Mucosa of descending colon (tissue), 3 donors: ENCODE measurements around the gene TSSK2. TPM values are rescaled to one million over a fixed set of nuclear protein-coding genes. Genes with fewer than 3 reads are reported as not detected.
A peak's percentile ranks its signal among the peaks of the same experiment; 100 is the strongest.

Experiments used
- ATAC-seq: fragments of 200-7000 bp; cut with Tn5 transposase; one replicate; pipeline ENCODE4 v1.9.1; 2020; ENCODE audit warnings: mild to moderate bottlenecking, moderate library complexity
- DNase-seq, 3 donors: peaks; one replicate each; pipeline ENCODE4 v3.0.0-alpha.2; 2020
- H3K36me3 ChIP-seq: fragments of 200-600 bp; one replicate; pipeline ENCODE4 v1.8.0; 2021; ENCODE audit warnings: low read depth, mild to moderate bottlenecking
- H3K4me1 ChIP-seq: fragments of 200-600 bp; one replicate; pipeline ENCODE4 v1.8.0; 2021; ENCODE audit warnings: low read depth, mild to moderate bottlenecking
- H3K4me3 ChIP-seq: fragments of 200-600 bp; one replicate; pipeline ENCODE4 v1.8.0; 2021; ENCODE audit warnings: mild to moderate bottlenecking
- H3K9me3 ChIP-seq: fragments of 200-600 bp; one replicate; pipeline ENCODE4 v1.8.0; 2021; ENCODE audit warnings: mild to moderate bottlenecking
- CTCF ChIP-seq: fragments of 200-600 bp; IDR thresholded peaks from one replicate; pipeline ENCODE4 v1.8.0; 2022; ENCODE audit warnings: antibody characterized with exemption, mild to moderate bottlenecking
- intact Hi-C, 2 donors: fragments of 100-400 bp; cut with DNase I in 1 of 2; cut with micrococcal nuclease in 1 of 2; formaldehyde crosslinking; loops; one replicate each; pipeline versions ENCODE4 v1.11.0 to v1.11.1; 2022; cut with DNase I, micrococcal nuclease
- total RNA-seq, 3 donors: library from RNA; stranded (reverse); fragmentation: NEBNext Ultra II Directional in 2 of 3; extraction: Animal tissue kit (Norgen Biotek cat#: 25700) in 2 of 3; gene quantifications; one replicate each; pipeline versions ENCODE4 v1.2.1 to v1.2.4, GENCODE V29; 2021 to 2023
- donor health status: DM: no; HTN: no; CAD: no; lungs with moderate emphysema.
- donor health status: DM: no; HTN: no; CAD: no.
- donor health status: DM: no; HTN: yes; CAD: no.

TSSK2 gene
- total RNA-seq, 3 donors from 2014 or later = not detected

- Histone ChIP-seq H3K4me1 (peaks cover 8% of the 10 kb centered on the region), H3K9me3 (no peaks in the 10 kb centered on the region), H3K4me3 (no peak overlapping the region), H3K36me3 (no peaks in the 10 kb centered on the region)
- intact Hi-C loops = no loop called here
- ATAC-seq = no peak
- no peak for DNase-seq
- no peak for TF ChIP-seq CTCF
Observed at GRCh38 chr22:19148417-19149046, 17.4 kb downstream of the TSSK2 start.

GRCh38 chr22:19149047-19149883 lies 18.2 kb downstream of the TSSK2 start:
- intact Hi-C loops = no loop called here
- peak in 1 of 3 donors; percentile 26 for DNase-seq
- peaks cover 3% of the 10 kb centered on the region for H3K4me1 ChIP-seq
- no peaks in the 10 kb centered on the region for H3K36me3 ChIP-seq
- TF ChIP-seq CTCF = no peak
- H3K9me3 ChIP-seq = no peaks in the 10 kb centered on the region
- no peak for ATAC-seq
- no peak overlapping the region for H3K4me3 ChIP-seq

GRCh38 chr22:19149991-19150390 lies 18.9 kb downstream of the TSSK2 start, which contains the start of gene GSC2:
TSS of gene GSC2 (minus strand) at chr22:19150292. CDS start at chr22:19150283, 9 bp downstream.
- DNase-seq = no peak
- no peak for ATAC-seq
- no peak within 1 kb of the TSS for H3K4me3 ChIP-seq
- no peak for TF ChIP-seq CTCF
- no peaks in the 10 kb centered on the region for H3K36me3 ChIP-seq
- peaks cover 3% of the 10 kb centered on the region for H3K4me1 ChIP-seq
- no peaks in the 10 kb centered on the region for H3K9me3 ChIP-seq
- intact Hi-C loops = no loop called here

GRCh38 chr22:19150482-19151328 lies 19.6 kb downstream of the TSSK2 start:
- Histone ChIP-seq H3K4me1 (peaks cover 3% of the 10 kb centered on the region), H3K36me3 (no peaks in the 10 kb centered on the region), H3K4me3 (no peak overlapping the region), H3K9me3 (no peaks in the 10 kb centered on the region)
- no peak for TF ChIP-seq CTCF
- ATAC-seq (no peak), DNase-seq (no peak)
- intact Hi-C loops = no loop called here

- DNase-seq (no peak), ATAC-seq (no peak)
- TF ChIP-seq CTCF = no peak
- intact Hi-C loops = no loop called here
- no peak overlapping the region for H3K4me3 ChIP-seq
- H3K9me3 ChIP-seq = no peaks in the 10 kb centered on the region
- H3K4me1 ChIP-seq = peaks cover 3% of the 10 kb centered on the region
- H3K36me3 ChIP-seq = no peaks in the 10 kb centered on the region
Observed at GRCh38 chr22:19151329-19152191, 20.5 kb downstream of the TSSK2 start.
